GM21381 (cell line): Measurements from ENCODE around the gene SND1.
A peak's percentile ranks its signal among the peaks of the same experiment; 100 is the strongest.

Experiments
- ATAC-seq: cut with Tn5 transposase; IDR thresholded peaks from one replicate; pipeline ENCODE4 v1.9.1; 2021; ENCODE audit warnings: mild to moderate bottlenecking, moderate library complexity; ENCODE audit not compliant: unreplicated experiment

Gene SND1

GRCh38 chr7:127651556-127652332 lies at the start of gene SND1:
TSS of gene SND1 (plus strand) at chr7:127652194. CDS start at chr7:127652374, 180 bp downstream.
- ATAC-seq: peak; percentile 92

- ATAC-seq: no peak
These were observed 43.5 kb upstream of the SND1 start for GRCh38 chr7:127608446-127608845.

GRCh38 chr7:127609297-127609696 lies 42.7 kb upstream of the SND1 start:
- ATAC-seq: no peak

- ATAC-seq: no peak
These were observed 39.7 kb upstream of the SND1 start for GRCh38 chr7:127612263-127612662.

- no peak for ATAC-seq
These were observed 35.3 kb upstream of the SND1 start for GRCh38 chr7:127616724-127617123.

GRCh38 chr7:127618042-127618441 lies 34.0 kb upstream of the SND1 start, which contains the start of gene PAX4:
TSS of gene PAX4 (minus strand) at chr7:127618142. CDS start at chr7:127615928, 2,214 bp downstream.
- ATAC-seq: no peak

- ATAC-seq: no peak
These were observed 33.2 kb upstream of the SND1 start for GRCh38 chr7:127618775-127619174.

GRCh38 chr7:127619681-127620405 lies 32.2 kb upstream of the SND1 start:
- no peak for ATAC-seq

- ATAC-seq: no peak
These were observed 31.4 kb upstream of the SND1 start for GRCh38 chr7:127620406-127621233.

- no peak for ATAC-seq
These were observed 26.7 kb upstream of the SND1 start for GRCh38 chr7:127625331-127625730.

- no peak for ATAC-seq
These were observed 23.5 kb upstream of the SND1 start for GRCh38 chr7:127628445-127628844.

- ATAC-seq: peak; percentile 65
These were observed 22.6 kb upstream of the SND1 start for GRCh38 chr7:127629268-127629854.

- no peak for ATAC-seq
These were observed 19.6 kb upstream of the SND1 start for GRCh38 chr7:127632276-127632910.

GRCh38 chr7:127635659-127636285 lies 16.2 kb upstream of the SND1 start:
- ATAC-seq: no peak

GRCh38 chr7:127638197-127638596 lies 13.8 kb upstream of the SND1 start:
- no peak for ATAC-seq

GRCh38 chr7:127644484-127644883 lies 7.5 kb upstream of the SND1 start:
- no peak for ATAC-seq

- no peak for ATAC-seq
These were observed 4.4 kb upstream of the SND1 start for GRCh38 chr7:127647636-127648035.

- ATAC-seq: no peak
These were observed 3.0 kb upstream of the SND1 start for GRCh38 chr7:127648986-127649385.

- ATAC-seq: no peak
These were observed 993 bp upstream of the SND1 start for GRCh38 chr7:127650847-127651555.
